DOHH2 (cell line): ENCODE data around the gene HOXA13.

Experiments
- EZH2phosphoT487 ChIP-seq: fragments of 200-600 bp; sonication (generic); IDR thresholded peaks from 2 replicates; pipeline ENCODE4 v1.6.1; 2017; ENCODE audit warnings: borderline replicate concordance, mild to moderate bottlenecking, antibody characterized with exemption, low read length, moderate library complexity, mixed read lengths
- TF ChIP-seq, protein P1 (sequence below): fragments of 200-600 bp; sonication (generic); IDR thresholded peaks from one replicate; pipeline ENCODE4 v1.5.1; 2014; ENCODE audit warnings: antibody characterized with exemption, mild to moderate bottlenecking, low read depth, low read length; ENCODE audit not compliant: poor library complexity, severe bottlenecking

DNA sequence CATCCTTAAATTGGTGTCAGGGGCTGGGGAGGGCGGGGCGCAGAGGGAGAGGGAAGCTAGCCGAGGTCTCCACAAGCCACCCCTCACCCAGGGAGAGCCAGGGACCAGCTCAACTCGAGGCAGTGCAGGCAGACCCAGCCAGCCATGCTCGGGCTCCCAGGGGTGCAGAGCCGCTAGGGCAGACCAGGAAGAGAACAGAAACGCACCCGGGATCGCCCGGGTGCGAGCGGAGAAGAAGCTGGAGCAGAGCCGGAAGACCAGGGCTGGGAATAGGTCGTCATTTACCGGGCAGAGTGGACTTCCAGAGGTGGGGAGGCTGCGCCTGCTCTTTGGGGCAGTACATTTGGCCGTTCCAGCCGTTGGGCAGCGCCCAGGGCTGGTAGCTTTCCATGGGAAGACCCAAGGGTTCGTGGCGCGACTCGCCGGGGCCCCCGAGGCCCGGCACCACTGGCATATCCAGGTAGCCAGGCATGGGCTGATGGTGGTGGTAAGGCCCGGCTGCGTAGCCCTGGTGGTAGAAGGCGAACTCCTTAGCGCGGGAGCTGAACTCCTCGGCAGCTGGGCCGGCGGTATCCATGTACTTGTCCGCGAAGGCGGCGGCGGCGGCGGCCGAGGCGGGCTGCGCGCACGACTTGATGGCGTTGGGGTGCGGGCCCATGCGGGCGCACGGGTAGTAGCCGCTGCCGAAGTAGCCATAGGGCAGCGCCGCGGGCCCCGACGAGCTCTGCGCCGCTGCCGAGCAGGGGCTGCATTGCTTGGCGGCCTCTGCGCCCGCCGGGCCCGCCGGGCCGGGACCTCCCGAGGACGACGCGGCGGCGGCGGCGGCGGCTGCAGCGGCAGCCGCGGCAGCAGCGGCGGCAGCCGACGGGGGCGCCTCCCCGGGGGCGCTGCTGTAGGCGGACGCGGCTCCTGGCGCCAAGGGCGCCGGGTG is 755 bp downstream of the HOXA13 start:
- TF ChIP-seq, protein P1, sequence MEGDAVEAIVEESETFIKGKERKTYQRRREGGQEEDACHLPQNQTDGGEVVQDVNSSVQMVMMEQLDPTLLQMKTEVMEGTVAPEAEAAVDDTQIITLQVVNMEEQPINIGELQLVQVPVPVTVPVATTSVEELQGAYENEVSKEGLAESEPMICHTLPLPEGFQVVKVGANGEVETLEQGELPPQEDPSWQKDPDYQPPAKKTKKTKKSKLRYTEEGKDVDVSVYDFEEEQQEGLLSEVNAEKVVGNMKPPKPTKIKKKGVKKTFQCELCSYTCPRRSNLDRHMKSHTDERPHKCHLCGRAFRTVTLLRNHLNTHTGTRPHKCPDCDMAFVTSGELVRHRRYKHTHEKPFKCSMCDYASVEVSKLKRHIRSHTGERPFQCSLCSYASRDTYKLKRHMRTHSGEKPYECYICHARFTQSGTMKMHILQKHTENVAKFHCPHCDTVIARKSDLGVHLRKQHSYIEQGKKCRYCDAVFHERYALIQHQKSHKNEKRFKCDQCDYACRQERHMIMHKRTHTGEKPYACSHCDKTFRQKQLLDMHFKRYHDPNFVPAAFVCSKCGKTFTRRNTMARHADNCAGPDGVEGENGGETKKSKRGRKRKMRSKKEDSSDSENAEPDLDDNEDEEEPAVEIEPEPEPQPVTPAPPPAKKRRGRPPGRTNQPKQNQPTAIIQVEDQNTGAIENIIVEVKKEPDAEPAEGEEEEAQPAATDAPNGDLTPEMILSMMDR, result no peak
- no peak for TF ChIP-seq EZH2phosphoT487
